ENCODE data around the gene TRPV2.

GRCh38 chr17:16407911-16408588, 7.3 kb upstream of the TRPV2 start:
- TF ChIP-seq SIN3A (IDR thresholded peaks at IDR 0.05; ENCODE audit: low read depth, low read length) (no peak), CTCF (IDR thresholded peaks at IDR 0.05 in 2 of 3, conservative IDR thresholded peaks at IDR 0.05 in 1 of 3; ENCODE audit: control insufficient read depth in 2 of 3, extremely low read depth in 1 of 3, insufficient read depth in 1 of 3, low read depth in 3 of 3, low read length in 3 of 3) (no peak), CEBPB (IDR thresholded peaks at IDR 0.05; ENCODE audit: borderline replicate concordance in 1 of 2, low read depth in 2 of 2, low read length in 2 of 2) (no peak), NFIC (IDR thresholded peaks at IDR 0.05; ENCODE audit: low read depth, low read length) (peak; percentile 76; the same call in 1 of the 2 replicates), POLR2A (IDR thresholded peaks at IDR 0.05; ENCODE audit: low read depth, low read length) (no peak; the same call in 1 of the 2 replicates), RAD21 (IDR thresholded peaks at IDR 0.05; ENCODE audit: insufficient read depth, low read depth, low read length) (peak; percentile 13; the same call in 1 of the 2 replicates), POLR2AphosphoS5 (IDR thresholded peaks at IDR 0.05; ENCODE audit: low read length) (peak; percentile 86), HCFC1 (IDR thresholded peaks at IDR 0.05; ENCODE audit: low read length) (no peak), MEF2A (IDR thresholded peaks at IDR 0.05; ENCODE audit: insufficient read depth, low read depth, low read length) (no peak)

All from GM12878 (cell line).